ENCODE measurements around the gene TAF11L10. TPM values are rescaled to one million over a fixed set of nuclear protein-coding genes. Genes with fewer than 3 reads are reported as not detected.

Gene TAF11L10
- total and polyA plus RNA-seq, 2 of the 4 experiments (the other 2 are of a cell fraction) = not detected

GRCh38 chr5:17625686-17626085 is 28.1 kb upstream of the TAF11L10 start:
- no peaks in the 10 kb centered on the region for H4K20me1 ChIP-seq (ENCODE audit: insufficient read depth, low read length)
- H3K36me3 ChIP-seq (ENCODE audit: control insufficient read depth, insufficient read depth, low read length) = no peaks in the 10 kb centered on the region
- ChIA-PET POLR2A (ENCODE audit: unreplicated experiment) (no interaction called here), CTCF (no interaction called here)
- H2BK5ac ChIP-seq (ENCODE audit: low read depth, low read length, poor library complexity, severe bottlenecking) = no peak overlapping the region
- H4K5ac ChIP-seq (ENCODE audit: low read depth, low read length) = no peak overlapping the region
- no peak overlapping the region for H2AFZ ChIP-seq (replicated peaks; ENCODE audit: low read length, poor library complexity)
- no peak overlapping the region for H3K18ac ChIP-seq (ENCODE audit: low read depth, low read length)
- no TSS peak for BruUV-seq (replicated peaks)
- H3K27me3 ChIP-seq (ENCODE audit: control insufficient read depth, insufficient read depth, low read length) = no peaks in the 10 kb centered on the region
- no peak overlapping the region for H3K23ac ChIP-seq (ENCODE audit: low read depth, low read length)
- no peak overlapping the region for H3K27ac ChIP-seq (ENCODE audit: insufficient read depth, low read length)
- H3K9ac ChIP-seq (ENCODE audit: low read depth, low read length) = no peak overlapping the region
- no peaks in the 10 kb centered on the region for H3K4me1 ChIP-seq (ENCODE audit: control insufficient read depth, insufficient read depth, low read length)
- H4K8ac ChIP-seq (ENCODE audit: low read depth in 2 of 2, low read length in 2 of 2) = no peak overlapping the region
- no peaks in the 10 kb centered on the region for H3K79me1 ChIP-seq (ENCODE audit: low read depth in 1 of 2, low read length in 2 of 2)
- no peak overlapping the region for H2AK9ac ChIP-seq (replicated peaks; ENCODE audit: low read depth, low read length, poor library complexity)
- no peak overlapping the region for H3K14ac ChIP-seq (replicated peaks; ENCODE audit: low read depth, low read length)
- no peak overlapping the region for H2BK15ac ChIP-seq (ENCODE audit: low read depth, low read length)
- TF ChIP-seq FOS (IDR thresholded peaks at IDR 0.05; ENCODE audit: low read depth, low read length) (no peak), RAD21 (IDR thresholded peaks at IDR 0.05; ENCODE audit: low read length) (no peak), MAFK (IDR thresholded peaks at IDR 0.05; ENCODE audit: low read depth, low read length) (no peak), NFE2L2 (IDR thresholded peaks at IDR 0.05; ENCODE audit: low read depth, low read length) (no peak), BHLHE40 (IDR thresholded peaks at IDR 0.05; ENCODE audit: low read depth, low read length) (no peak), CTCF (conservative IDR thresholded peaks at IDR 0.05; ENCODE audit: low read depth, low read length) (no peak), RCOR1 (IDR thresholded peaks at IDR 0.05; ENCODE audit: insufficient replicate concordance, low read length) (no peak), MAZ (IDR thresholded peaks at IDR 0.05; ENCODE audit: borderline replicate concordance, low read depth, low read length) (no peak), SMC3 (IDR thresholded peaks at IDR 0.05; ENCODE audit: low read depth, low read length) (no peak), MXI1 (IDR thresholded peaks at IDR 0.05; ENCODE audit: borderline replicate concordance, low read depth, low read length) (no peak), POLR2A (IDR thresholded peaks at IDR 0.05; ENCODE audit: low read depth, low read length) (no peak), CEBPB (IDR thresholded peaks at IDR 0.05; ENCODE audit: low read depth, low read length) (no peak)
- TF ChIP-seq, protein P1, sequence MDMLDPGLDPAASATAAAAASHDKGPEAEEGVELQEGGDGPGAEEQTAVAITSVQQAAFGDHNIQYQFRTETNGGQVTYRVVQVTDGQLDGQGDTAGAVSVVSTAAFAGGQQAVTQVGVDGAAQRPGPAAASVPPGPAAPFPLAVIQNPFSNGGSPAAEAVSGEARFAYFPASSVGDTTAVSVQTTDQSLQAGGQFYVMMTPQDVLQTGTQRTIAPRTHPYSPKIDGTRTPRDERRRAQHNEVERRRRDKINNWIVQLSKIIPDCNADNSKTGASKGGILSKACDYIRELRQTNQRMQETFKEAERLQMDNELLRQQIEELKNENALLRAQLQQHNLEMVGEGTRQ (IDR thresholded peaks at IDR 0.05; ENCODE audit: low read depth, low read length) = no peak
- TF ChIP-seq, protein P2, sequence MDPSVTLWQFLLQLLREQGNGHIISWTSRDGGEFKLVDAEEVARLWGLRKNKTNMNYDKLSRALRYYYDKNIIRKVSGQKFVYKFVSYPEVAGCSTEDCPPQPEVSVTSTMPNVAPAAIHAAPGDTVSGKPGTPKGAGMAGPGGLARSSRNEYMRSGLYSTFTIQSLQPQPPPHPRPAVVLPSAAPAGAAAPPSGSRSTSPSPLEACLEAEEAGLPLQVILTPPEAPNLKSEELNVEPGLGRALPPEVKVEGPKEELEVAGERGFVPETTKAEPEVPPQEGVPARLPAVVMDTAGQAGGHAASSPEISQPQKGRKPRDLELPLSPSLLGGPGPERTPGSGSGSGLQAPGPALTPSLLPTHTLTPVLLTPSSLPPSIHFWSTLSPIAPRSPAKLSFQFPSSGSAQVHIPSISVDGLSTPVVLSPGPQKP (IDR thresholded peaks at IDR 0.05; ENCODE audit: borderline replicate concordance, low read depth, low read length) = no peak
- H3K9me3 ChIP-seq (ENCODE audit: control insufficient read depth, insufficient read depth, low read length) = no peaks in the 10 kb centered on the region; the same call in 1 of the 2 replicates
- no peaks in the 10 kb centered on the region for H3K9me1 ChIP-seq (ENCODE audit: insufficient read depth, low read length)
- H3K4ac ChIP-seq (ENCODE audit: low read depth, low read length) = no peak overlapping the region
- 90% methylated on average over 3 of the region's 11 CpGs; no CpG with 5 or more reads in 1 of the 2 experiments for WGBS, 2 experiments (ENCODE audit: extremely low coverage in 2 of 2, insufficient read length in 1 of 2)
- intact Hi-C loops (cut with micrococcal nuclease) (no loop called here), in situ Hi-C loops (cut with MboI; ENCODE audit: low sequenced_read_pairs) (no loop called here), dilution Hi-C loops (cut with HindIII; ENCODE audit: low sequenced_read_pairs, unreplicated experiment) (no loop called here)
- DNase-seq (no peak), ATAC-seq (ENCODE audit: low read depth) (no peak)
- no peak overlapping the region for H4K91ac ChIP-seq (ENCODE audit: insufficient read depth, low read depth, low read length)
- no peak overlapping the region for H3K4me2 ChIP-seq (ENCODE audit: low read depth, low read length)
- no peak overlapping the region for H2AK5ac ChIP-seq (ENCODE audit: low read depth, low read length)
- no peak overlapping the region for H2BK120ac ChIP-seq (ENCODE audit: low read depth, low read length)
- no peak overlapping the region for H3K4me3 ChIP-seq (ENCODE audit: insufficient read depth, low read depth, low read length)
- no peak overlapping the region for H3K56ac ChIP-seq (ENCODE audit: extremely low read depth, insufficient read depth, low read length)
- H2BK20ac ChIP-seq (ENCODE audit: low read depth, low read length) = no peak overlapping the region
